Mucosa of descending colon (tissue), 3 donors: ENCODE results near the gene EFS. TPM values are rescaled to one million over a fixed set of nuclear protein-coding genes. Genes with fewer than 3 reads are reported as not detected.

Experiments
- ATAC-seq: fragments of 200-7000 bp; cut with Tn5 transposase; one replicate; pipeline ENCODE4 v1.9.1; 2020; ENCODE audit warnings: mild to moderate bottlenecking, moderate library complexity
- DNase-seq, 3 donors: peaks; one replicate each; pipeline ENCODE4 v3.0.0-alpha.2; 2020
- H3K36me3 ChIP-seq: fragments of 200-600 bp; one replicate; pipeline ENCODE4 v1.8.0; 2021; ENCODE audit warnings: low read depth, mild to moderate bottlenecking
- H3K4me1 ChIP-seq: fragments of 200-600 bp; one replicate; pipeline ENCODE4 v1.8.0; 2021; ENCODE audit warnings: low read depth, mild to moderate bottlenecking
- H3K4me3 ChIP-seq: fragments of 200-600 bp; one replicate; pipeline ENCODE4 v1.8.0; 2021; ENCODE audit warnings: mild to moderate bottlenecking
- H3K9me3 ChIP-seq: fragments of 200-600 bp; one replicate; pipeline ENCODE4 v1.8.0; 2021; ENCODE audit warnings: mild to moderate bottlenecking
- CTCF ChIP-seq: fragments of 200-600 bp; IDR thresholded peaks from one replicate; pipeline ENCODE4 v1.8.0; 2022; ENCODE audit warnings: antibody characterized with exemption, mild to moderate bottlenecking
- intact Hi-C, 2 donors: fragments of 100-400 bp; cut with DNase I in 1 of 2; cut with micrococcal nuclease in 1 of 2; formaldehyde crosslinking; loops; one replicate each; pipeline versions ENCODE4 v1.11.0 to v1.11.1; 2022; cut with DNase I, micrococcal nuclease
- total RNA-seq, 3 donors: library from RNA; stranded (reverse); fragmentation: NEBNext Ultra II Directional in 2 of 3; extraction: Animal tissue kit (Norgen Biotek cat#: 25700) in 2 of 3; gene quantifications; one replicate each; pipeline versions ENCODE4 v1.2.1 to v1.2.4, GENCODE V29; 2021 to 2023
- donor health status: DM: no; HTN: no; CAD: no; lungs with moderate emphysema.
- donor health status: DM: no; HTN: no; CAD: no.
- donor health status: DM: no; HTN: yes; CAD: no.

Gene EFS
- total RNA-seq, 3 donors from 2014 or later, result 0.98 to 16.6 (median 3.3) TPM

DNA sequence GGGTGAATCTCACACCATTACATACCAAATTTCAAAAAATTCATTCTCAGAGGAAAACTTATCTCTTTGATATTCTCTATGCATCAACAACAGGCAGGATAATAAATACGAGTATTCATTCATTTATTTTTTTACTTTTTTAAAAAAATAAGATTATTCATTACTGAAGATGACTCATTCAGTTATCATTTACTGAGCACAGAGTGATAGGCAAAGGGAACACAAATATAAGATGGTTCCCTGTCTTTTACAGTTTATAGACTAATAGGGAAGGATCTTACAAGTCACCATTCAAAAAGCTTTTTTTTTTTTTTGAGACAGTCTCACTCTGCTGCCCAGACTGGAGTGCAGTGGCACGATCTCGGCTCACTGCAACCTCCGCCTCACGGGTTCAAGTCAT is 48.7 kb downstream of the EFS start:
- ATAC-seq, result no peak
- intact Hi-C loops, result no loop called here

DNA sequence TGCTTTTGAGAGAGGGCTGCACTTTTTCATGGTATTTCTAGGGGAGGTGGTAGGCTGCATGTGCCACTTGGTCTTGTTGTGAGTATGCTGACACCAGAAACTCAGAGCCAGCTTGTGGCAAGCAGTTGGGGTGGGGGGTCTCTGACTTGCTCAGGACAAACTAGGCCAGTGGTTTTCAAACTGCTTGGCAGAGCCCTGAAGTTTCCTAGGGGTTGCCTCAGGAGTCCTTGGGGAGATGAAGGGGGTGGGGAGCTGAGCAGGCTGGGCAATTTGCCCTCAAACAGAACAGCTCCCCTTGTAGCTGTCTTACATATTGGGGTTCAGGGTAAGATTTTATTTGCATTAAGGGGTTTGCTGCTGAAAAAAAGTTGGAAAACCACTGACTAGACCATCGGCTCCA is 54.4 kb downstream of the EFS start:
- TF ChIP-seq CTCF, result no peak
- Histone ChIP-seq H3K9me3 (no peaks in the 10 kb centered on the region), H3K36me3 (no peaks in the 10 kb centered on the region), H3K4me1 (peaks cover 24% of the 10 kb centered on the region), H3K4me3 (no peak overlapping the region)
- DNase-seq (no peak), ATAC-seq (no peak)
- intact Hi-C loops, result no loop called here

More for the DNA sequence above, 48.7 kb downstream of the EFS start:
- Histone ChIP-seq H3K9me3 (no peaks in the 10 kb centered on the region), H3K4me3 (no peak overlapping the region), H3K4me1 (no peaks in the 10 kb centered on the region), H3K36me3 (no peaks in the 10 kb centered on the region)
- DNase-seq, result no peak
- TF ChIP-seq CTCF, result no peak

GRCh38 chr14:23308721-23309445 is 56.1 kb downstream of the EFS start:
- Histone ChIP-seq H3K4me1 (peaks cover 32% of the 10 kb centered on the region), H3K4me3 (no peak overlapping the region), H3K9me3 (no peaks in the 10 kb centered on the region), H3K36me3 (no peaks in the 10 kb centered on the region)
- DNase-seq (no peak), ATAC-seq (no peak)
- intact Hi-C loops, result no loop called here
- no peak for TF ChIP-seq CTCF

DNA sequence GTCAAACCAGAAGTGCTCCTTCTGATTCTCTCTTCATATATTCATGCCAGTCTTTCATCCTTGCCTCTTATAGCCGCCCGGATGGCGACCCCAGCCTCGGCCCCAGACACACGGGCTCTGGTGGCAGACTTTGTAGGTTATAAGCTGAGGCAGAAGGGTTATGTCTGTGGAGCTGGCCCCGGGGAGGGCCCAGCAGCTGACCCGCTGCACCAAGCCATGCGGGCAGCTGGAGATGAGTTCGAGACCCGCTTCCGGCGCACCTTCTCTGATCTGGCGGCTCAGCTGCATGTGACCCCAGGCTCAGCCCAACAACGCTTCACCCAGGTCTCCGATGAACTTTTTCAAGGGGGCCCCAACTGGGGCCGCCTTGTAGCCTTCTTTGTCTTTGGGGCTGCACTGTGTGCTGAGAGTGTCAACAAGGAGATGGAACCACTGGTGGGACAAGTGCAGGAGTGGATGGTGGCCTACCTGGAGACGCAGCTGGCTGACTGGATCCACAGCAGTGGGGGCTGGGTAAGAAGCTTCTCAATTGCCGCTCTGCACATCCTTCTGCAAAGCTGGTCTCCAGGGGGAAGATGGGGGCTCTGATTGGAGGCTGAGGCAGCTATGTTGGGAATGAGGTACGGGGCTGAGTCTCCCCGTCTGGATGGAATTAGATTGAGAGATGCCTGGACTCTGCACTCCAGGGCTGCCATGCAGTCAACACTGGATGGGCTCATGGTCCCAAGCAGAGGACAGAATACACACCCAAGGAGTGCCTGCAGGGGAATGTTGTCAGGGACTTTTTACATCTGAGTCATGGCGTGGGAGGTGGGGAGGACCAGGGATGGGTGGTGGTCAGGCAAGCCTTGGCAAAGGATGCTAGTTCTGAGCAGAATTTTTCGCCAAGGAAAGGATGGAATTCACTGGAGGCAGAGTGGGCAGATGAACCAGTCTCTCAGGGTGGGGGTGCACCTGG is 57.0 kb downstream of the EFS start:
- Histone ChIP-seq H3K36me3 (no peaks in the 10 kb centered on the region), H3K4me1 (peaks cover 35% of the 10 kb centered on the region), H3K4me3 (no peak overlapping the region), H3K9me3 (no peaks in the 10 kb centered on the region)
- intact Hi-C loops, result no loop called here
- no peak for ATAC-seq
- no peak for TF ChIP-seq CTCF
- DNase-seq, result no peak

GRCh38 chr14:23307146-23307530 is 57.8 kb downstream of the EFS start:
- no peak for TF ChIP-seq CTCF
- no peak for DNase-seq
- peak overlapping the region; percentile 47 for H3K4me3 ChIP-seq
- no peaks in the 10 kb centered on the region for H3K9me3 ChIP-seq
- peaks cover 38% of the 10 kb centered on the region for H3K4me1 ChIP-seq
- no peaks in the 10 kb centered on the region for H3K36me3 ChIP-seq
- intact Hi-C loops, result no loop called here
- peak; percentile 0 for ATAC-seq
